Panc1 (cell line): ENCODE results near the gene ERRFI1.

Experiments
- POLR2AphosphoS5 ChIP-seq: IDR thresholded peaks from 2 replicates; pipeline ENCODE4 v1.6.1; 2012; ENCODE audit warnings: mild to moderate bottlenecking, low read depth, low read length, moderate library complexity
- SIN3A ChIP-seq: IDR thresholded peaks from 2 replicates; pipeline ENCODE4 v1.6.1; 2012; ENCODE audit warnings: low read depth, mild to moderate bottlenecking, low read length, moderate library complexity, borderline replicate concordance; ENCODE audit not compliant: insufficient read depth
- TCF7L2 ChIP-seq: IDR thresholded peaks from 2 replicates; pipeline ENCODE4 v1.6.1; 2011; ENCODE audit warnings: mild to moderate bottlenecking, low read depth, low read length, inconsistent platforms
- TF ChIP-seq, protein P1 (sequence below): fragments of 450-650 bp; IDR thresholded peaks from 2 replicates; pipeline ENCODE4 v1.5.1; 2017; ENCODE audit warnings: mild to moderate bottlenecking

GRCh38 chr1:8063298-8064036, 37.4 kb upstream of the ERRFI1 start:
- TF ChIP-seq, protein P1, sequence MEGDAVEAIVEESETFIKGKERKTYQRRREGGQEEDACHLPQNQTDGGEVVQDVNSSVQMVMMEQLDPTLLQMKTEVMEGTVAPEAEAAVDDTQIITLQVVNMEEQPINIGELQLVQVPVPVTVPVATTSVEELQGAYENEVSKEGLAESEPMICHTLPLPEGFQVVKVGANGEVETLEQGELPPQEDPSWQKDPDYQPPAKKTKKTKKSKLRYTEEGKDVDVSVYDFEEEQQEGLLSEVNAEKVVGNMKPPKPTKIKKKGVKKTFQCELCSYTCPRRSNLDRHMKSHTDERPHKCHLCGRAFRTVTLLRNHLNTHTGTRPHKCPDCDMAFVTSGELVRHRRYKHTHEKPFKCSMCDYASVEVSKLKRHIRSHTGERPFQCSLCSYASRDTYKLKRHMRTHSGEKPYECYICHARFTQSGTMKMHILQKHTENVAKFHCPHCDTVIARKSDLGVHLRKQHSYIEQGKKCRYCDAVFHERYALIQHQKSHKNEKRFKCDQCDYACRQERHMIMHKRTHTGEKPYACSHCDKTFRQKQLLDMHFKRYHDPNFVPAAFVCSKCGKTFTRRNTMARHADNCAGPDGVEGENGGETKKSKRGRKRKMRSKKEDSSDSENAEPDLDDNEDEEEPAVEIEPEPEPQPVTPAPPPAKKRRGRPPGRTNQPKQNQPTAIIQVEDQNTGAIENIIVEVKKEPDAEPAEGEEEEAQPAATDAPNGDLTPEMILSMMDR = no peak
- TF ChIP-seq POLR2AphosphoS5 (no peak), TCF7L2 (no peak), SIN3A (no peak)
